Loucy (cell line): Measurements from ENCODE around the gene RHBDD2.

Experiments used
- CTCF ChIP-seq: fragments of 200-600 bp; sonication (generic); conservative IDR thresholded peaks from 2 replicates; pipeline ENCODE4 v1.5.1; 2014; ENCODE audit warnings: mild to moderate bottlenecking, antibody characterized with exemption, low read length
- EZH2phosphoT487 ChIP-seq: fragments of 200-600 bp; IDR thresholded peaks from 2 replicates; pipeline ENCODE4 v1.6.1; 2018; ENCODE audit warnings: antibody characterized with exemption, mild to moderate bottlenecking, moderate library complexity, borderline replicate concordance

GRCh38 chr7:75836798-75837197, 42.0 kb upstream of the RHBDD2 start:
- TF ChIP-seq CTCF (no peak), EZH2phosphoT487 (no peak)
